Stomach (tissue), 9 donors: ENCODE results near the gene GLT6D1. TPM values are rescaled to one million over a fixed set of nuclear protein-coding genes. Genes with fewer than 3 reads are reported as not detected.

Experiments
- DNase-seq, 2 donors: peaks; one replicate each; pipeline versions ENCODE4 v3.0.0 to v3.0.0-alpha.2; 2013 to 2019
- H3K27ac ChIP-seq, 5 donors: fragments of 200-600 bp in 4 of 5; sonication (generic) in 4 of 5; one replicate each; pipeline ENCODE4 v1.5.1; 2013 to 2019; ENCODE audit warnings: mild to moderate bottlenecking in 1 of 5, moderate library complexity in 1 of 5
- H3K27me3 ChIP-seq, 3 donors: fragments of 200-600 bp; sonication (generic); one replicate each; pipeline ENCODE4 v1.5.1; 2017 to 2019; ENCODE audit warnings: mixed run types in 1 of 3
- H3K36me3 ChIP-seq, 4 donors: fragments of 200-600 bp; sonication (generic); 1 replicate in 3 of 4; 2 replicates in 1 of 4; pipeline ENCODE4 v1.5.1; 2016 to 2019
- H3K4me1 ChIP-seq, 4 donors: fragments of 200-600 bp; sonication (generic); one replicate each; pipeline ENCODE4 v1.5.1; 2016 to 2019
- H3K4me3 ChIP-seq, 4 donors: fragments of 200-600 bp; sonication (generic) in 3 of 4; one replicate each; pipeline ENCODE4 v1.5.1; 2016 to 2019; ENCODE audit warnings: mild to moderate bottlenecking in 1 of 4
- H3K9me3 ChIP-seq, 4 donors: fragments of 200-600 bp; sonication (generic); one replicate each; pipeline ENCODE4 v1.5.1; 2016 to 2019
- EP300 ChIP-seq: sonication (generic); formaldehyde crosslinking; IDR thresholded peaks from one replicate; pipeline ENCODE4 v1.6.1; 2017; ENCODE audit warnings: antibody characterized with exemption
- POLR2A ChIP-seq, 4 donors: fragments of 450-650 bp; IDR thresholded peaks; one replicate each; pipeline ENCODE4 v1.6.1; 2016; ENCODE audit warnings: antibody characterized with exemption in 4 of 4, control low read depth in 2 of 4, mild to moderate bottlenecking in 1 of 4, moderate library complexity in 1 of 4
- POLR2AphosphoS5 ChIP-seq, 3 donors: sonication (generic); formaldehyde crosslinking; IDR thresholded peaks; one replicate each; pipeline ENCODE4 v1.6.1; 2016; ENCODE audit warnings: antibody characterized with exemption in 3 of 3
- WGBS, 5 donors: extraction: QIAGEN DNeasy Blood & Tissue Kit in 3 of 5; methylation state at CpG; one replicate each; pipeline versions ENCODE4 v1.1.5 to v1.1.7; 2013 to 2018; 5-methylcytosine and 5-hydroxymethylcytosine counted together
- intact Hi-C: fragments of 100-400 bp; cut with DNase I; formaldehyde crosslinking; loops from one replicate; pipeline ENCODE4 v1.15.1; 2023; ENCODE audit warnings: low total_unique reads
- polyA plus RNA-seq, 3 donors: library from polyadenylated mRNA; stranded (reverse); fragments of 200-250 nt; gene quantifications; one replicate each; pipeline ENCODE4 v1.2.3, GENCODE V29; 2013
- total RNA-seq, 5 donors: library from RNA; depleted of rRNA; stranded (reverse); fragments of >200 nt; gene quantifications; one replicate each; pipeline versions ENCODE4 v1.1.0 to v1.2.3, GENCODE V29; 2014 to 2016
- TF ChIP-seq, protein P1 (sequence below), 7 experiments: fragments of 450-650 bp in 4 of 7; fragments of 200-600 bp in 3 of 7; sonication (generic) in 3 of 7; IDR thresholded peaks; one replicate each; pipeline ENCODE4 v1.5.1; 2016 to 2019; ENCODE audit warnings: antibody characterized with exemption in 7 of 7, control low read depth in 2 of 7, mild to moderate bottlenecking in 1 of 7
- donor health status: healthy with polysubstance abuse.
- donor health status: Bipolar disorder and iron deficiency.
- donor health status: healthy.

GLT6D1 gene
- total and polyA plus RNA-seq, 8 donors, result not detected

DNA sequence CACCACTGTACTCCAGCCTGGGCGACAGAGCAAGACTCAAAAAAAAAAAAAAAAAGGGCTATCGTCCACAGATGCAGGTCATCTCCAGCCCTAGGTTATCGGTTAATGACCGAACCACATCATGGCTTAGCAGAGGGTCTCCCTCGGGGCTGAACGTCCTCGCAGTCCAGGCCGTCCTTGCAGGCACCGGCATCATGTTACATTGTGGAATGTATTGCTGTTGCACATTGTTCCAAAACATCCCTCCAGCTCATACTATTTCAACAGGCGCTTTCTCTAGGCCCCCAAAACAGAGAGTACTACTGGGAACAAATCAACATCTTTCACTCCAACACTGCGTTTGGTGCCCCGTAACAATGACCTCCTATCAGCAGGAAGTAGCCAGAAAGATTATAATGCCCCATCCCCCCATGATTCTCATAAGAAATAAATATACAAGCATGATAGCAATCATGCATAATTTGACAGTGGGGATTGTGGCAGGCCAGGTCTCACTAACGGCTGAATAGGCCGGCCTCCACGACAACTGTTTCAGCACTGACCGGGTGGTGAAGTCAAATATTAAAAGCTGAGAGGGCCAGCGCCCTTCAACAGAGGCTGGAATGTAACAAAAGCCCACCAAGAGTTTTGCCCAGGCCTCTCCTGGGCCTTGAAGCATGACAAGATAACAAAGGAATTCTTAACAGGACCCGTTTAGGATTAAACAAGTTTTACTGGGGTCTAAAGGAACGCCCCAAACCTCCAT lies 22.6 kb upstream of the GLT6D1 start:
- H3K36me3 ChIP-seq, result no peaks in the 10 kb centered on the region
- intact Hi-C loops, result no loop called here
- H3K27ac ChIP-seq, result no peak overlapping the region
- DNase-seq, result no peak
- WGBS, 5 donors, result 38 to 57% (median 41%) methylated on average over 19 of the region's 19 CpGs
- no peaks in the 10 kb centered on the region for H3K9me3 ChIP-seq
- no peaks in the 10 kb centered on the region for H3K4me1 ChIP-seq
- H3K27me3 ChIP-seq, result peaks cover 0 to 51% (median 0%) of the 10 kb centered on the region in 3 donors
- TF ChIP-seq, protein P1, sequence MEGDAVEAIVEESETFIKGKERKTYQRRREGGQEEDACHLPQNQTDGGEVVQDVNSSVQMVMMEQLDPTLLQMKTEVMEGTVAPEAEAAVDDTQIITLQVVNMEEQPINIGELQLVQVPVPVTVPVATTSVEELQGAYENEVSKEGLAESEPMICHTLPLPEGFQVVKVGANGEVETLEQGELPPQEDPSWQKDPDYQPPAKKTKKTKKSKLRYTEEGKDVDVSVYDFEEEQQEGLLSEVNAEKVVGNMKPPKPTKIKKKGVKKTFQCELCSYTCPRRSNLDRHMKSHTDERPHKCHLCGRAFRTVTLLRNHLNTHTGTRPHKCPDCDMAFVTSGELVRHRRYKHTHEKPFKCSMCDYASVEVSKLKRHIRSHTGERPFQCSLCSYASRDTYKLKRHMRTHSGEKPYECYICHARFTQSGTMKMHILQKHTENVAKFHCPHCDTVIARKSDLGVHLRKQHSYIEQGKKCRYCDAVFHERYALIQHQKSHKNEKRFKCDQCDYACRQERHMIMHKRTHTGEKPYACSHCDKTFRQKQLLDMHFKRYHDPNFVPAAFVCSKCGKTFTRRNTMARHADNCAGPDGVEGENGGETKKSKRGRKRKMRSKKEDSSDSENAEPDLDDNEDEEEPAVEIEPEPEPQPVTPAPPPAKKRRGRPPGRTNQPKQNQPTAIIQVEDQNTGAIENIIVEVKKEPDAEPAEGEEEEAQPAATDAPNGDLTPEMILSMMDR (IDR thresholded peaks at IDR 0.05), result no peak
- no peak overlapping the region for H3K4me3 ChIP-seq

DNA sequence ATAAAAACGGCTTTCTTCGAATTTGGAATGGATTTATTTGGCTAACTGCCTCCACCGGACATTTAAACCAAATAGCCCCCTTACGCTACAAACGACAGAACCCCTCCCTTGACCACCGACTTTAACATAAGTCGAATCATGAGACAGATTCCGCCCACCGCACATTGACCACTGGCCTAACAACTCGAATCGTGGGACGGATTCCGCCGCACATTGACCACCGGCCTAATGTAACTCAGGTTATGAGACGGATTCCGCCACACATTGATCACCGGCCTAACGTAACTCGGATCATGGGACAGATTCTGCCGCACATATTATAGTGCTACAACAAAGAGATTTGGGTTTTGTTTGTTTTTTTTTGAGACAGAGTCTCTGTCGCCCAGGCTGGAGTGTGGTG lies 21.1 kb upstream of the GLT6D1 start:
- DNase-seq, result no peak
- Histone ChIP-seq H3K9me3 (no peaks in the 10 kb centered on the region), H3K4me3 (no peak overlapping the region), H3K36me3 (no peaks in the 10 kb centered on the region), H3K4me1 (no peaks in the 10 kb centered on the region), H3K27ac (no peak overlapping the region), H3K27me3 (peaks cover 0 to 46% (median 0%) of the 10 kb centered on the region in 3 donors)
- intact Hi-C loops, result no loop called here
- WGBS, 5 donors, result 89 to 93% (median 91%) methylated on average over 22 of the region's 22 CpGs
- TF ChIP-seq POLR2A (IDR thresholded peaks at IDR 0.05), result no peak
- no peak for TF ChIP-seq POLR2AphosphoS5 (IDR thresholded peaks at IDR 0.05)
- TF ChIP-seq, protein P1 (IDR thresholded peaks at IDR 0.05), result no peak
- TF ChIP-seq EP300, result no peak

DNA sequence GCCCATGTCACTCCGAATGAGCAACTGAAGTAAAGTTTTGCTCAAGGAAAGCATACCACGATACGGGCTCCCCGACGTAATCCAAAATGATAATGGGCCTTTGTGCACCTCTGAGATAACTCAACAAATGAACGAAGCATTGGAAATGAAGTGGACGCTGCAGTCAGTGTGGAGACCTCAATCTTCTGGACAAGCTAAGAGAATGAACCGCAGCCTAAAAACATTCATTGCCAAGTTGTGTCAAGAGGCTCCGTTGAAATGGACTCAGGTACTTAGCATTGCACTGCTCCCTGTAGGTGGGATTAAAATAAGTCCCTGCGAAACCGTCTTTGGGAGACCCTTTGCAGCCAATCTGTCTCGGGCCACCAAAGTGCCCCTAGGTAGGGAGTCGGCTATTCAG lies 19.9 kb upstream of the GLT6D1 start:
- no peak overlapping the region for H3K27ac ChIP-seq
- DNase-seq, result no peak
- TF ChIP-seq POLR2AphosphoS5 (IDR thresholded peaks at IDR 0.05) (no peak), POLR2A (IDR thresholded peaks at IDR 0.05) (no peak), EP300 (no peak)
- TF ChIP-seq, protein P1 (IDR thresholded peaks at IDR 0.05), result no peak

DNA sequence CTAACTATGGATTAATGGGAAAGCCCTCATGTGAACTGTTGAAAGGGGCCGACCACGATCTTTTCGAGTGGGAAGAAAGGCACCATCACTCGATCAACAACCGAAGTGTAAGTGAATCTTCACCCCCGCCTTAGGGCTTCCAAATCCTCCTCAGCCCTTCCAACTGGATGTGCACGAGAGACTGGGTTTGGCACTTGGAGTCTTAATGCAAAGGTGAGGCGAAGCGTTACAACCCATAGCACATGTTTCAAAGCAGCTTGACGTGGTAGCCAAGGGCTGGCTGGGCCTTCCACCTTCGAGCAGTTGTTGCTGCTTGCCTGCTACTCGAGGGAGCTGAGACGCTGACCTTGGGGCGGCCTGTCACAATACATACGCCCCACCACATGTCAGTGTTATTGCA lies 18.1 kb upstream of the GLT6D1 start:
- no peak for TF ChIP-seq EP300
- no peak for TF ChIP-seq POLR2A (IDR thresholded peaks at IDR 0.05)
- intact Hi-C loops, result no loop called here
- Histone ChIP-seq H3K27ac (no peak overlapping the region), H3K27me3 (peaks cover 0 to 23% (median 0%) of the 10 kb centered on the region in 3 donors), H3K4me3 (no peak overlapping the region), H3K4me1 (no peaks in the 10 kb centered on the region), H3K36me3 (no peaks in the 10 kb centered on the region), H3K9me3 (no peaks in the 10 kb centered on the region)
- WGBS, 5 donors, result 78 to 88% (median 85%) methylated on average over 15 of the region's 15 CpGs
- no peak for DNase-seq

More for the DNA sequence above, 19.9 kb upstream of the GLT6D1 start:
- Histone ChIP-seq H3K36me3 (no peaks in the 10 kb centered on the region), H3K9me3 (no peaks in the 10 kb centered on the region), H3K27me3 (peaks cover 0 to 39% (median 0%) of the 10 kb centered on the region in 3 donors), H3K4me1 (no peaks in the 10 kb centered on the region), H3K4me3 (no peak overlapping the region)
- whole genome bisulfite sequencing, 5 donors, result 85 to 89% (median 87%) methylated on average over 13 of the region's 13 CpGs
- intact Hi-C loops, result no loop called here

DNA sequence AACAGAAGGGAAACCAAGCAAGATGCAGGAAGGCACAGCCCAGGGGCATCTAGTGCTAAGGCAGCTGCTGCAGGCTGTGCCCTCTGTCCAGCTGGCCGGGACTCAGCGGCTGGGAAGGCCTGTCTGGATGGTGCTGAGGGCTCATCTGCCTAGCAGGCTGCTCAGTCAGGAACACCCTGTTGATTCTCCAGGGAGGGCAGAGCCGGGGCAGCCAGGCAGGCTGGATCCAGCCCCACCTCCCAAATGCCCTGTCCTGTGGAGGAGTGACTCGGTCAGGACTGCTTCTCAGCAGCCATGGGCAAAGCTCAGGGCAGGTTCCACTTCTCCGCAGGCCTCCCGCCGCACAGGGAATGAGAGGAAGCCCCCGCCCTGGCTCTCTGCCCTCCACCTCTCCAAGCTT lies 16.0 kb upstream of the GLT6D1 start:
- WGBS, 5 donors, result 66 to 85% (median 77%) methylated on average over 8 of the region's 8 CpGs
- TF ChIP-seq, protein P1 (IDR thresholded peaks at IDR 0.05), result no peak
- TF ChIP-seq POLR2A (IDR thresholded peaks at IDR 0.05), result no peak
- no peak for TF ChIP-seq EP300
- no peak for TF ChIP-seq POLR2AphosphoS5 (IDR thresholded peaks at IDR 0.05)
- no peaks in the 10 kb centered on the region for H3K36me3 ChIP-seq
- H3K27me3 ChIP-seq, result peaks cover 0 to 20% (median 0%) of the 10 kb centered on the region in 3 donors
- no peak for DNase-seq
- H3K4me1 ChIP-seq, result no peaks in the 10 kb centered on the region
- intact Hi-C loops, result no loop called here
- H3K9me3 ChIP-seq, result no peaks in the 10 kb centered on the region
- H3K4me3 ChIP-seq, result no peak overlapping the region
- H3K27ac ChIP-seq, result no peak overlapping the region
